H9 (cell line): Measurements from ENCODE around the gene NKX2-3. TPM values are rescaled to one million over a fixed set of nuclear protein-coding genes. Genes with fewer than 3 reads are reported as not detected.

Experiments used
- DNase-seq: peaks from one replicate; pipeline ENCODE4 v3.0.0-alpha.2; 2017
- H2AFZ ChIP-seq: one replicate; pipeline ENCODE4 v1.6.1; 2013; ENCODE audit warnings: mild to moderate bottlenecking, low read length, control low read depth, moderate library complexity
- H2AK5ac ChIP-seq: 2 replicates; pipeline ENCODE4 v1.6.1; 2013; ENCODE audit warnings: low read length, control low read depth, mixed read lengths; ENCODE audit not compliant: insufficient read length
- H2BK120ac ChIP-seq: one replicate; pipeline ENCODE4 v1.6.1; 2013; ENCODE audit warnings: low read depth, mild to moderate bottlenecking, low read length, control low read depth, inconsistent platforms; ENCODE audit not compliant: poor library complexity, severe bottlenecking
- H2BK12ac ChIP-seq: 2 replicates; pipeline ENCODE4 v1.6.1; 2013; ENCODE audit warnings: low read length, control low read depth, mixed read lengths, low read depth; ENCODE audit not compliant: insufficient read length
- H2BK15ac ChIP-seq: 2 replicates; pipeline ENCODE4 v1.6.1; 2013; ENCODE audit warnings: low read depth, low read length, control low read depth
- H2BK20ac ChIP-seq: one replicate; pipeline ENCODE4 v1.6.1; 2013; ENCODE audit warnings: low read depth, mild to moderate bottlenecking, low read length, control low read depth, inconsistent platforms; ENCODE audit not compliant: poor library complexity, severe bottlenecking
- H2BK5ac ChIP-seq: 2 replicates; pipeline ENCODE4 v1.6.1; 2013; ENCODE audit warnings: low read length, control low read depth, mixed read lengths; ENCODE audit not compliant: insufficient read length
- H3K14ac ChIP-seq: 2 replicates; pipeline ENCODE4 v1.6.1; 2013; ENCODE audit warnings: low read length, control low read depth; ENCODE audit not compliant: insufficient read depth
- H3K18ac ChIP-seq: 2 replicates; pipeline ENCODE4 v1.6.1; 2013; ENCODE audit warnings: low read depth, mild to moderate bottlenecking, mixed read lengths, low read length, control low read depth; ENCODE audit not compliant: insufficient read length
- H3K23ac ChIP-seq: 2 replicates; pipeline ENCODE4 v1.6.1; 2013; ENCODE audit warnings: low read length, control low read depth, mixed read lengths, low read depth; ENCODE audit not compliant: insufficient read length
- H3K23me2 ChIP-seq: 2 replicates; pipeline ENCODE4 v1.6.1; 2013; ENCODE audit warnings: low read depth, mild to moderate bottlenecking, mixed read lengths, low read length, control low read depth; ENCODE audit not compliant: insufficient read length, poor library complexity, severe bottlenecking
- H3K27ac ChIP-seq: 2 replicates; pipeline ENCODE4 v1.5.1; 2013; ENCODE audit warnings: low read length, control low read depth, mixed read lengths, low read depth; ENCODE audit not compliant: insufficient read length
- H3K27me3 ChIP-seq: 2 replicates; pipeline ENCODE4 v1.6.1; 2013; ENCODE audit warnings: low read length, control low read depth, inconsistent platforms; ENCODE audit not compliant: insufficient read depth
- H3K4ac ChIP-seq: 2 replicates; pipeline ENCODE4 v1.6.1; 2013; ENCODE audit warnings: low read depth, mild to moderate bottlenecking, control low read depth, inconsistent platforms, low read length, moderate library complexity
- H3K4me1 ChIP-seq: 2 replicates; pipeline ENCODE4 v1.6.1; 2013; ENCODE audit warnings: low read length, control low read depth, inconsistent platforms; ENCODE audit not compliant: insufficient read depth
- H3K4me2 ChIP-seq: 2 replicates; pipeline ENCODE4 v1.6.1; 2013; ENCODE audit warnings: low read length, control low read depth, mixed read lengths; ENCODE audit not compliant: insufficient read length, insufficient read depth
- H3K56ac ChIP-seq: 2 replicates; pipeline ENCODE4 v1.6.1; 2013; ENCODE audit warnings: low read depth, mild to moderate bottlenecking, mixed read lengths, low read length, control low read depth; ENCODE audit not compliant: insufficient read length
- H3K79me1 ChIP-seq: 2 replicates; pipeline ENCODE4 v1.6.1; 2013; ENCODE audit warnings: low read depth, mild to moderate bottlenecking, moderate library complexity, low read length, control low read depth, inconsistent platforms; ENCODE audit not compliant: insufficient read depth, poor library complexity, severe bottlenecking
- H3K79me2 ChIP-seq: 2 replicates; pipeline ENCODE4 v1.6.1; 2013; ENCODE audit warnings: low read length, control low read depth, inconsistent platforms; ENCODE audit not compliant: insufficient read depth
- H3K9ac ChIP-seq: 2 replicates; pipeline ENCODE4 v1.6.1; 2013; ENCODE audit warnings: low read length, control low read depth, mixed read lengths; ENCODE audit not compliant: insufficient read length; ENCODE audit errors: extremely low read depth
- H3K9me3 ChIP-seq: one replicate; pipeline ENCODE4 v1.6.1; 2013; ENCODE audit warnings: low read depth, low read length, inconsistent platforms; ENCODE audit not compliant: control insufficient read depth
- H3T11ph ChIP-seq: one replicate; pipeline ENCODE4 v1.6.1; 2013; ENCODE audit warnings: mild to moderate bottlenecking, low read length, control low read depth, inconsistent platforms
- H4K20me1 ChIP-seq: one replicate; pipeline ENCODE4 v1.6.1; 2013; ENCODE audit not compliant: control insufficient read depth, insufficient read length, insufficient read depth
- H4K5ac ChIP-seq: 2 replicates; pipeline ENCODE4 v1.6.1; 2013; ENCODE audit warnings: low read depth, mild to moderate bottlenecking, mixed read lengths, low read length, control low read depth; ENCODE audit not compliant: insufficient read length
- H4K8ac ChIP-seq: replicated peaks from 2 replicates; pipeline ENCODE4 v1.6.1; 2013; ENCODE audit warnings: low read length, control low read depth, mixed read lengths, low read depth; ENCODE audit not compliant: insufficient read length
- H4K91ac ChIP-seq: 2 replicates; pipeline ENCODE4 v1.6.1; 2013; ENCODE audit warnings: low read depth, mild to moderate bottlenecking, moderate library complexity, mixed read lengths, low read length, control low read depth; ENCODE audit not compliant: insufficient read length
- H3K27ac Mint-ChIP-seq, 3 experiments: 2 replicates in 2 of 3; 3 replicates in 1 of 3; pipeline ENCODE4 v1.8.0; 2020 to 2021; ENCODE audit warnings: mixed read lengths in 3 of 3, mild to moderate bottlenecking in 1 of 3, moderate library complexity in 1 of 3
- H3K27me3 Mint-ChIP-seq: 2 replicates; pipeline ENCODE4 v1.8.0; 2021; ENCODE audit warnings: low read depth, mild to moderate bottlenecking, moderate library complexity, mixed read lengths
- H3K36me3 Mint-ChIP-seq, 3 experiments: 2 replicates in 2 of 3; 3 replicates in 1 of 3; pipeline ENCODE4 v1.8.0; 2020 to 2021; ENCODE audit warnings: low read depth in 3 of 3, mixed read lengths in 3 of 3; ENCODE audit not compliant: insufficient read depth in 1 of 3
- H3K4me1 Mint-ChIP-seq, 2 experiments: 2 replicates each; pipeline ENCODE4 v1.8.0; 2020; ENCODE audit warnings: mixed read lengths in 2 of 2
- H3K4me3 Mint-ChIP-seq, 2 experiments: 2 replicates in 1 of 2; 3 replicates in 1 of 2; pipeline ENCODE4 v1.8.0; 2020 to 2021; ENCODE audit warnings: mild to moderate bottlenecking in 2 of 2, mixed read lengths in 2 of 2, moderate library complexity in 1 of 2
- H3K9me3 Mint-ChIP-seq, 2 experiments: 2 replicates in 1 of 2; 3 replicates in 1 of 2; pipeline ENCODE4 v1.8.0; 2020; ENCODE audit warnings: mild to moderate bottlenecking in 2 of 2, mixed read lengths in 2 of 2, moderate library complexity in 1 of 2
- WGBS: extraction: QIAGEN DNeasy Blood & Tissue Kit; methylation state at CpG from one replicate; pipeline ENCODE4 v1.1.7; 2013; ENCODE audit warnings: missing lambda C conversion rate, low lambda C conversion rate, mixed read lengths; ENCODE audit not compliant: insufficient read length; ENCODE audit errors: extremely low coverage; 5-methylcytosine and 5-hydroxymethylcytosine counted together
- total RNA-seq: library from RNA; stranded (reverse); gene quantifications from 2 replicates; pipeline ENCODE4 v1.2.1, GENCODE V29; 2021
- TF ChIP-seq, protein P1 (sequence below): fragments of 200-600 bp; sonication (generic); conservative IDR thresholded peaks from 3 replicates; pipeline ENCODE4 v1.8.0; 2021; ENCODE audit warnings: antibody characterized with exemption, mild to moderate bottlenecking

The NKX2-3 gene
- total RNA-seq, 1 experiment from 2014 or later = not detected

DNA sequence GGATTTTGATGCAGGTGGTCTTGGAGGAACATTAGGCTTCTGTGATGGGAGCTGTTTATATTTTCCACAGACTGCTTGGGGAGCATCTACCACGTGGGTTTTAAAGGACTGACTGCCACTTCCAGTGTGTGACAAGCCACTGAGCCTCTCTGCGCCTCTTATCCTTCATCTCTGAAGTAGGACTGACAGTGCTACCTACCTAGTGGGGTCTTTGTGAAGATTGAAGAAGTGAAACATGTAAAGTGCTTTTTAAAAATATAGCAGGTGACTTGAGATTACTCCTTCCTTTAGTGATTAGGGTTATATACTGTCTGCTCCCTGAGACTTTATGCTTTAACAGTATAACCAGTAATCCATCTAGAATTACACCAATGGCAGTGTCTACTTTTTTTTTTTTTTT, 29.9 kb downstream of the NKX2-3 start:
- Mint-ChIP-seq H3K36me3 (no peaks in the 10 kb centered on the region), H3K9me3 (no peaks in the 10 kb centered on the region), H3K27ac (no peak overlapping the region), H3K27me3 (peaks cover 12% of the 10 kb centered on the region), H3K4me1 (peaks cover 2 to 3% of the 10 kb centered on the region in 2 experiments; a peak in 3 of 4 replicates), H3K4me3 (no peak overlapping the region)
- H3K79me2 ChIP-seq = no peaks in the 10 kb centered on the region
- H3K4me1 ChIP-seq = no peaks in the 10 kb centered on the region
- H4K91ac ChIP-seq = no peak overlapping the region
- H3K79me1 ChIP-seq = no peaks in the 10 kb centered on the region
- H4K8ac ChIP-seq = no peak overlapping the region
- H3K23ac ChIP-seq = no peak overlapping the region
- H3K9me3 ChIP-seq = no peaks in the 10 kb centered on the region
- no peak overlapping the region for H3K4me2 ChIP-seq
- no peak for DNase-seq
- no peak overlapping the region for H2BK5ac ChIP-seq
- no peaks in the 10 kb centered on the region for H3K27me3 ChIP-seq
- H2BK15ac ChIP-seq = no peak overlapping the region
- no peak overlapping the region for H3K4ac ChIP-seq
- H3T11ph ChIP-seq = no peak overlapping the region
- H2BK20ac ChIP-seq = no peak overlapping the region
- TF ChIP-seq, protein P1, sequence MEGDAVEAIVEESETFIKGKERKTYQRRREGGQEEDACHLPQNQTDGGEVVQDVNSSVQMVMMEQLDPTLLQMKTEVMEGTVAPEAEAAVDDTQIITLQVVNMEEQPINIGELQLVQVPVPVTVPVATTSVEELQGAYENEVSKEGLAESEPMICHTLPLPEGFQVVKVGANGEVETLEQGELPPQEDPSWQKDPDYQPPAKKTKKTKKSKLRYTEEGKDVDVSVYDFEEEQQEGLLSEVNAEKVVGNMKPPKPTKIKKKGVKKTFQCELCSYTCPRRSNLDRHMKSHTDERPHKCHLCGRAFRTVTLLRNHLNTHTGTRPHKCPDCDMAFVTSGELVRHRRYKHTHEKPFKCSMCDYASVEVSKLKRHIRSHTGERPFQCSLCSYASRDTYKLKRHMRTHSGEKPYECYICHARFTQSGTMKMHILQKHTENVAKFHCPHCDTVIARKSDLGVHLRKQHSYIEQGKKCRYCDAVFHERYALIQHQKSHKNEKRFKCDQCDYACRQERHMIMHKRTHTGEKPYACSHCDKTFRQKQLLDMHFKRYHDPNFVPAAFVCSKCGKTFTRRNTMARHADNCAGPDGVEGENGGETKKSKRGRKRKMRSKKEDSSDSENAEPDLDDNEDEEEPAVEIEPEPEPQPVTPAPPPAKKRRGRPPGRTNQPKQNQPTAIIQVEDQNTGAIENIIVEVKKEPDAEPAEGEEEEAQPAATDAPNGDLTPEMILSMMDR = no peak
- no peak overlapping the region for H3K27ac ChIP-seq
- H2BK120ac ChIP-seq = no peak overlapping the region
- WGBS = no CpG with 5 or more reads among the region's 2 CpGs
- H4K5ac ChIP-seq = no peak overlapping the region
- no peak overlapping the region for H3K14ac ChIP-seq
- H2BK12ac ChIP-seq = no peak overlapping the region
- no peak overlapping the region for H3K9ac ChIP-seq
- H4K20me1 ChIP-seq = no peaks in the 10 kb centered on the region
- H2AK5ac ChIP-seq = no peak overlapping the region
- no peak overlapping the region for H2AFZ ChIP-seq
- no peak overlapping the region for H3K18ac ChIP-seq
- H3K23me2 ChIP-seq = no peaks in the 10 kb centered on the region
- no peak overlapping the region for H3K56ac ChIP-seq
